ENCODE measurements around the gene EEF2K. TPM values are rescaled to one million over a fixed set of nuclear protein-coding genes. Genes with fewer than 3 reads are reported as not detected.

The EEF2K gene
- total and polyA plus RNA-seq, 2 of the 13 experiments (the other 11 are each of a cell fraction or from before 2014, with no cell fraction given): 22.0 to 23.8 TPM

GRCh38 chr16:22297114-22297870 is 91.2 kb downstream of the EEF2K start, which contains the start of gene POLR3E (continued):
- TF ChIP-seq ELF1 (CRISPR knock-in tag; IDR thresholded peaks at IDR 0.05) (peak; percentile 88), SRF (IDR thresholded peaks at IDR 0.05; ENCODE audit: low read depth, low read length) (0 out of 2 replicates have a peak, but pooled peaks have one; percentile 50), ZKSCAN5 (CRISPR knock-in tag; IDR thresholded peaks at IDR 0.05) (peak; percentile 56; the same call in 1 of the 2 replicates), ZNF432 (CRISPR knock-in tag; IDR thresholded peaks at IDR 0.05; ENCODE audit: borderline replicate concordance) (peak; percentile 89; the same call in 1 of the 2 replicates), SRSF9 (IDR thresholded peaks at IDR 0.05; ENCODE audit: borderline replicate concordance, insufficient read depth, low read depth, low read length, poor library complexity, severe bottlenecking) (no peak), FOXK2 (IDR thresholded peaks at IDR 0.05) (peak; percentile 87), RCOR2 (CRISPR knock-in tag; IDR thresholded peaks at IDR 0.05) (peak; percentile 96), ZNF879 (CRISPR knock-in tag; IDR thresholded peaks at IDR 0.05) (peak; percentile 95; the same call in 1 of the 2 replicates), PHF21A (CRISPR knock-in tag; IDR thresholded peaks at IDR 0.05) (peak; percentile 92), NR2C2 (CRISPR knock-in tag; IDR thresholded peaks at IDR 0.05; ENCODE audit: borderline replicate concordance) (peak; percentile 84), SATB2 (CRISPR knock-in tag; IDR thresholded peaks at IDR 0.05) (peak; percentile 35; the same call in 1 of the 2 replicates), HNF4A (CRISPR knock-in tag; IDR thresholded peaks at IDR 0.05) (peak; percentile 60), ZNF776 (CRISPR knock-in tag; IDR thresholded peaks at IDR 0.05) (peak; percentile 96; the same call in 1 of the 2 replicates), ZNF550 (CRISPR knock-in tag; IDR thresholded peaks at IDR 0.05; ENCODE audit: borderline replicate concordance) (no peak; the same call in 1 of the 2 replicates), ZBTB21 (CRISPR knock-in tag; IDR thresholded peaks at IDR 0.05) (peak; percentile 58), MAZ (IDR thresholded peaks at IDR 0.05; ENCODE audit: borderline replicate concordance, low read depth, low read length) (peak; percentile 81), MAZ (CRISPR knock-in tag; IDR thresholded peaks at IDR 0.05; ENCODE audit: low read depth) (peak; percentile 100), ZNF7 (CRISPR knock-in tag; IDR thresholded peaks at IDR 0.05) (peak; percentile 69), SP4 (CRISPR knock-in tag; IDR thresholded peaks at IDR 0.05) (peak; percentile 99), TCF12 (IDR thresholded peaks at IDR 0.05) (no peak), TCF12 (CRISPR knock-in tag; IDR thresholded peaks at IDR 0.05) (no peak; the same call in none of the 2 replicates), ZNF530 (CRISPR knock-in tag; IDR thresholded peaks at IDR 0.05; ENCODE audit: low read depth) (peak; percentile 95; the same call in 1 of the 2 replicates)
- TF ChIP-seq, protein P1, sequence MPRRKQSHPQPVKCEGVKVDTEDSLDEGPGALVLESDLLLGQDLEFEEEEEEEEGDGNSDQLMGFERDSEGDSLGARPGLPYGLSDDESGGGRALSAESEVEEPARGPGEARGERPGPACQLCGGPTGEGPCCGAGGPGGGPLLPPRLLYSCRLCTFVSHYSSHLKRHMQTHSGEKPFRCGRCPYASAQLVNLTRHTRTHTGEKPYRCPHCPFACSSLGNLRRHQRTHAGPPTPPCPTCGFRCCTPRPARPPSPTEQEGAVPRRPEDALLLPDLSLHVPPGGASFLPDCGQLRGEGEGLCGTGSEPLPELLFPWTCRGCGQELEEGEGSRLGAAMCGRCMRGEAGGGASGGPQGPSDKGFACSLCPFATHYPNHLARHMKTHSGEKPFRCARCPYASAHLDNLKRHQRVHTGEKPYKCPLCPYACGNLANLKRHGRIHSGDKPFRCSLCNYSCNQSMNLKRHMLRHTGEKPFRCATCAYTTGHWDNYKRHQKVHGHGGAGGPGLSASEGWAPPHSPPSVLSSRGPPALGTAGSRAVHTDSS (CRISPR knock-in tag; conservative IDR thresholded peaks at IDR 0.05): peak; percentile 96
- TF ChIP-seq, protein P2, sequence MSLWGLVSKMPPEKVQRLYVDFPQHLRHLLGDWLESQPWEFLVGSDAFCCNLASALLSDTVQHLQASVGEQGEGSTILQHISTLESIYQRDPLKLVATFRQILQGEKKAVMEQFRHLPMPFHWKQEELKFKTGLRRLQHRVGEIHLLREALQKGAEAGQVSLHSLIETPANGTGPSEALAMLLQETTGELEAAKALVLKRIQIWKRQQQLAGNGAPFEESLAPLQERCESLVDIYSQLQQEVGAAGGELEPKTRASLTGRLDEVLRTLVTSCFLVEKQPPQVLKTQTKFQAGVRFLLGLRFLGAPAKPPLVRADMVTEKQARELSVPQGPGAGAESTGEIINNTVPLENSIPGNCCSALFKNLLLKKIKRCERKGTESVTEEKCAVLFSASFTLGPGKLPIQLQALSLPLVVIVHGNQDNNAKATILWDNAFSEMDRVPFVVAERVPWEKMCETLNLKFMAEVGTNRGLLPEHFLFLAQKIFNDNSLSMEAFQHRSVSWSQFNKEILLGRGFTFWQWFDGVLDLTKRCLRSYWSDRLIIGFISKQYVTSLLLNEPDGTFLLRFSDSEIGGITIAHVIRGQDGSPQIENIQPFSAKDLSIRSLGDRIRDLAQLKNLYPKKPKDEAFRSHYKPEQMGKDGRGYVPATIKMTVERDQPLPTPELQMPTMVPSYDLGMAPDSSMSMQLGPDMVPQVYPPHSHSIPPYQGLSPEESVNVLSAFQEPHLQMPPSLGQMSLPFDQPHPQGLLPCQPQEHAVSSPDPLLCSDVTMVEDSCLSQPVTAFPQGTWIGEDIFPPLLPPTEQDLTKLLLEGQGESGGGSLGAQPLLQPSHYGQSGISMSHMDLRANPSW (CRISPR knock-in tag; IDR thresholded peaks at IDR 0.05; ENCODE audit: borderline replicate concordance): peak; percentile 94; the same call in 1 of the 2 replicates
- TF ChIP-seq, protein P3, sequence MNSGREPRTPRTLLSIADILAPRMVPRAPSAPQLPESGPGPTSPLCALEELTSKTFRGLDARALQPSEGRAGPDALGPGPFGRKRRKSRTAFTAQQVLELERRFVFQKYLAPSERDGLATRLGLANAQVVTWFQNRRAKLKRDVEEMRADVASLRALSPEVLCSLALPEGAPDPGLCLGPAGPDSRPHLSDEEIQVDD (CRISPR knock-in tag; IDR thresholded peaks at IDR 0.05; ENCODE audit: borderline replicate concordance): peak; percentile 82

Data from HepG2 (cell line).